WTC11 (cell line): ENCODE measurements around the gene ADAP1. TPM values are rescaled to one million over a fixed set of nuclear protein-coding genes. Genes with fewer than 3 reads are reported as not detected.

ENCODE experiments used
- ATAC-seq: fragments of 200-7000 bp; cut with Tn5 transposase; 2 replicates; pipeline ENCODE4 v1.10.0; 2021; ENCODE audit warnings: mild to moderate bottlenecking, moderate library complexity
- CTCF ChIA-PET: fragments of 300-600 bp; sonication (Branson Sonifier 250); formaldehyde crosslinking; loops from one replicate; lab custom pipeline; 2021; ENCODE audit warnings: antibody characterized with exemption; lab: Charles Lee
- POLR2A ChIA-PET: fragments of 350-600 bp; sonication (Branson Sonifier 250); formaldehyde crosslinking; loops from one replicate; lab custom pipeline; 2021; ENCODE audit warnings: antibody characterized with exemption; lab: Charles Lee
- DNase-seq: peaks from one replicate; pipeline ENCODE4 v3.0.0; 2021; ENCODE audit warnings: low spot score
- H3K27ac Mint-ChIP-seq: 2 replicates; pipeline ENCODE4 v1.8.0; 2021; ENCODE audit warnings: mixed read lengths
- H3K27me3 Mint-ChIP-seq: 2 replicates; pipeline ENCODE4 v1.8.0; 2021; ENCODE audit warnings: low read depth, mild to moderate bottlenecking, moderate library complexity, mixed read lengths
- H3K36me3 Mint-ChIP-seq: 2 replicates; pipeline ENCODE4 v1.8.0; 2021; ENCODE audit warnings: mixed read lengths
- H3K4me1 Mint-ChIP-seq: 2 replicates; pipeline ENCODE4 v1.8.0; 2022; ENCODE audit warnings: mixed read lengths
- H3K4me3 Mint-ChIP-seq: 2 replicates; pipeline ENCODE4 v1.8.0; 2021; ENCODE audit warnings: mild to moderate bottlenecking, moderate library complexity, mixed read lengths
- H3K9me3 Mint-ChIP-seq: 2 replicates; pipeline ENCODE4 v1.8.0; 2021; ENCODE audit warnings: mixed read lengths
- CREB1 ChIP-seq: sonication (generic); formaldehyde crosslinking; IDR thresholded peaks from 2 replicates; pipeline ENCODE4 v1.8.0; 2023; ENCODE audit warnings: mild to moderate bottlenecking, missing genetic modification reagents
- FOXJ3 ChIP-seq: sonication (generic); formaldehyde crosslinking; IDR thresholded peaks from 2 replicates; pipeline ENCODE4 v1.9.0; 2021; ENCODE audit warnings: missing genetic modification reagents, mild to moderate bottlenecking, borderline replicate concordance
- FOXP1 ChIP-seq: sonication (generic); formaldehyde crosslinking; IDR thresholded peaks from 2 replicates; pipeline ENCODE4 v1.8.0; 2022; ENCODE audit warnings: missing genetic modification reagents, mild to moderate bottlenecking, moderate library complexity, borderline replicate concordance
- FOXP4 ChIP-seq: sonication (generic); formaldehyde crosslinking; IDR thresholded peaks from 2 replicates; pipeline ENCODE4 v1.8.0; 2022; ENCODE audit warnings: mild to moderate bottlenecking, missing genetic modification reagents
- GRHL2 ChIP-seq: fragments of 250-450 bp; sonication (Bioruptor Pico); IDR thresholded peaks from 2 replicates; pipeline ENCODE4 v1.8.0; 2022; ENCODE audit warnings: mild to moderate bottlenecking, moderate library complexity; ENCODE audit not compliant: insufficient replicate concordance, severe bottlenecking
- HMGXB4 ChIP-seq: sonication (generic); formaldehyde crosslinking; IDR thresholded peaks from 2 replicates; pipeline ENCODE4 v1.8.1; 2023; ENCODE audit warnings: mild to moderate bottlenecking, moderate library complexity, missing genetic modification reagents
- MAX ChIP-seq: sonication (generic); formaldehyde crosslinking; IDR thresholded peaks from 2 replicates; pipeline ENCODE4 v1.8.0; 2022; ENCODE audit warnings: mild to moderate bottlenecking, missing genetic modification reagents
- MLX ChIP-seq: sonication (generic); formaldehyde crosslinking; IDR thresholded peaks from 2 replicates; pipeline ENCODE4 v1.8.1; 2023; ENCODE audit warnings: mild to moderate bottlenecking, missing genetic modification reagents, moderate library complexity
- NFATC4 ChIP-seq: fragments of 250-450 bp; sonication (Bioruptor Pico); IDR thresholded peaks from 2 replicates; pipeline ENCODE4 v1.9.0; 2021; ENCODE audit warnings: mild to moderate bottlenecking
- NFE2L1 ChIP-seq: sonication (generic); formaldehyde crosslinking; IDR thresholded peaks from 2 replicates; pipeline ENCODE4 v1.8.1; 2023; ENCODE audit warnings: missing genetic modification reagents
- NR1H2 ChIP-seq: sonication (generic); formaldehyde crosslinking; IDR thresholded peaks from 2 replicates; pipeline ENCODE4 v1.9.0; 2021; ENCODE audit warnings: mild to moderate bottlenecking, moderate library complexity, missing genetic modification reagents
- NR2C2 ChIP-seq: sonication (generic); formaldehyde crosslinking; IDR thresholded peaks from 2 replicates; pipeline ENCODE4 v1.8.0; 2022; ENCODE audit warnings: mild to moderate bottlenecking, missing genetic modification reagents
- OVOL2 ChIP-seq: fragments of 250-450 bp; sonication (Bioruptor Pico); IDR thresholded peaks from 2 replicates; pipeline ENCODE4 v1.9.0; 2021; ENCODE audit warnings: mild to moderate bottlenecking, borderline replicate concordance
- PREB ChIP-seq: sonication (generic); formaldehyde crosslinking; IDR thresholded peaks from 2 replicates; pipeline ENCODE4 v1.8.1; 2022; ENCODE audit warnings: mild to moderate bottlenecking, missing genetic modification reagents, moderate library complexity, borderline replicate concordance
- RORB ChIP-seq: fragments of 250-450 bp; sonication (Bioruptor Pico); IDR thresholded peaks from 2 replicates; pipeline ENCODE4 v1.9.0; 2021; ENCODE audit warnings: mild to moderate bottlenecking
- SOX15 ChIP-seq: fragments of 250-450 bp; sonication (Bioruptor Pico); IDR thresholded peaks from 2 replicates; pipeline ENCODE4 v1.9.0; 2021; ENCODE audit warnings: mild to moderate bottlenecking
- USF1 ChIP-seq: sonication (generic); formaldehyde crosslinking; IDR thresholded peaks from 2 replicates; pipeline ENCODE4 v1.8.0; 2022; ENCODE audit warnings: mild to moderate bottlenecking, missing genetic modification reagents
- ZBTB21 ChIP-seq: sonication (generic); formaldehyde crosslinking; IDR thresholded peaks from 2 replicates; pipeline ENCODE4 v1.8.1; 2023; ENCODE audit warnings: mild to moderate bottlenecking, missing genetic modification reagents, borderline replicate concordance
- ZBTB43 ChIP-seq: sonication (generic); formaldehyde crosslinking; IDR thresholded peaks from 2 replicates; pipeline ENCODE4 v1.8.1; 2023; ENCODE audit warnings: mild to moderate bottlenecking, missing genetic modification reagents
- ZNF121 ChIP-seq: sonication (generic); formaldehyde crosslinking; IDR thresholded peaks from 2 replicates; pipeline ENCODE4 v1.8.0; 2023; ENCODE audit warnings: missing genetic modification reagents
- ZNF317 ChIP-seq: sonication (generic); formaldehyde crosslinking; IDR thresholded peaks from 2 replicates; pipeline ENCODE4 v1.8.1; 2023; ENCODE audit warnings: low read depth, mild to moderate bottlenecking, moderate library complexity, missing genetic modification reagents, borderline replicate concordance
- ZNF396 ChIP-seq: fragments of 250-450 bp; sonication (Bioruptor Pico); IDR thresholded peaks from 2 replicates; pipeline ENCODE4 v1.8.0; 2021; ENCODE audit warnings: mild to moderate bottlenecking, moderate library complexity, borderline replicate concordance
- ZNF423 ChIP-seq: fragments of 250-450 bp; sonication (Bioruptor Pico); IDR thresholded peaks from 2 replicates; pipeline ENCODE4 v2.1.2; 2022; ENCODE audit warnings: mild to moderate bottlenecking, moderate library complexity
- total RNA-seq: library from RNA; stranded (reverse); gene quantifications from 3 replicates; pipeline ENCODE4 v1.2.3, GENCODE V29; 2021

The ADAP1 gene
- total RNA-seq, 1 experiment from 2014 or later = 4.3 TPM

- CTCF ChIA-PET = interaction anchor here (0.6 to 1.3 kb wide), 5 partner anchors 10 to 47 kb away, joined by 3 to 4 read pairs (median 3); no protein-coding TSS in a partner anchor
- H3K4me1 Mint-ChIP-seq = peaks cover 13% of the 10 kb centered on the region
- H3K27me3 Mint-ChIP-seq = peaks cover 14% of the 10 kb centered on the region
- no peak overlapping the region for H3K4me3 Mint-ChIP-seq
- H3K27ac Mint-ChIP-seq = no peak overlapping the region
- no peaks in the 10 kb centered on the region for H3K36me3 Mint-ChIP-seq
- POLR2A ChIA-PET = interaction anchor here (1.2 to 1.8 kb wide), 2 partner anchors 28 to 47 kb away, joined by 3 to 4 read pairs; no protein-coding TSS in a partner anchor
- ATAC-seq = no peak
- TF ChIP-seq ZNF423 (CRISPR knock-in tag) (no peak), GRHL2 (CRISPR knock-in tag) (no peak), NR2C2 (no peak), NFE2L1 (CRISPR knock-in tag) (no peak), ZNF317 (CRISPR knock-in tag) (no peak), OVOL2 (CRISPR knock-in tag) (no peak), NFATC4 (CRISPR knock-in tag) (no peak), ZBTB21 (CRISPR knock-in tag) (no peak), RORB (CRISPR knock-in tag) (no peak), FOXP4 (CRISPR knock-in tag) (no peak), ZNF396 (no peak)
- TF ChIP-seq, all 79 proteins: peak for 0
- H3K9me3 Mint-ChIP-seq = no peaks in the 10 kb centered on the region
- no peak for DNase-seq
These were observed 8.1 kb downstream of the ADAP1 start for GRCh38 chr7:946256-946996.

- Mint-ChIP-seq H3K27me3 (peaks cover 21% of the 10 kb centered on the region), H3K9me3 (peaks cover under 1% of the 10 kb centered on the region; the same call in 1 of the 2 replicates), H3K4me1 (peaks cover 13% of the 10 kb centered on the region), H3K36me3 (no peaks in the 10 kb centered on the region), H3K4me3 (no peak overlapping the region), H3K27ac (no peak overlapping the region)
- ChIA-PET POLR2A (interaction anchor here (1.1 to 1.8 kb wide), 3 partner anchors 29 to 47 kb away, joined by 3 to 4 read pairs (median 3); no protein-coding TSS in a partner anchor), CTCF (interaction anchor here (0.6 to 1.0 kb wide), 5 partner anchors 11 to 48 kb away, joined by 3 to 5 read pairs (median 3); no protein-coding TSS in a partner anchor)
- DNase-seq (peak; percentile 76), ATAC-seq (peak; percentile 97)
- peak; percentile 10; the same call in 1 of the 2 replicates for TF ChIP-seq USF1 (CRISPR knock-in tag)
- TF ChIP-seq SOX15 (CRISPR knock-in tag) = no peak
- TF ChIP-seq NR1H2 (CRISPR knock-in tag) = no peak
- no peak for TF ChIP-seq FOXP1 (CRISPR knock-in tag)
- TF ChIP-seq CREB1 (CRISPR knock-in tag) = 0 out of 2 replicates have a peak, but pooled peaks have one; percentile 20
- TF ChIP-seq PREB (CRISPR knock-in tag) = no peak
- TF ChIP-seq MLX (CRISPR knock-in tag) = no peak
- peak; percentile 64 for TF ChIP-seq ZNF121 (CRISPR knock-in tag)
- no peak for TF ChIP-seq RORB (CRISPR knock-in tag)
- no peak for TF ChIP-seq FOXJ3 (CRISPR knock-in tag)
- TF ChIP-seq NFE2L1 (CRISPR knock-in tag) = no peak; the same call in 1 of the 2 replicates
- TF ChIP-seq ZBTB43 (CRISPR knock-in tag) = no peak
- peak; percentile 59; the same call in 1 of the 2 replicates for TF ChIP-seq MAX
- no peak for TF ChIP-seq HMGXB4 (CRISPR knock-in tag)
- TF ChIP-seq OVOL2 (CRISPR knock-in tag) = no peak
These were observed 8.8 kb downstream of the ADAP1 start for GRCh38 chr7:945556-946255.
